Sigmoid colon (tissue), 7 donors: ENCODE results near the gene TMEM176A. TPM values are rescaled to one million over a fixed set of nuclear protein-coding genes. Genes with fewer than 3 reads are reported as not detected.

Experiments
- DNase-seq: peaks from one replicate; pipeline ENCODE4 v3.0.0-alpha.2; 2019
- H3K27ac ChIP-seq, 4 donors: fragments of 200-600 bp; sonication (generic); one replicate each; pipeline ENCODE4 v1.5.1; 2016 to 2019; ENCODE audit warnings: mild to moderate bottlenecking in 1 of 4
- H3K27me3 ChIP-seq, 3 donors: fragments of 200-600 bp; sonication (generic); one replicate each; pipeline ENCODE4 v1.5.1; 2019; ENCODE audit warnings: mild to moderate bottlenecking in 1 of 3
- H3K36me3 ChIP-seq, 4 donors: fragments of 200-600 bp; sonication (generic); one replicate each; pipeline ENCODE4 v1.5.1; 2016 to 2019
- H3K4me1 ChIP-seq, 4 donors: fragments of 200-600 bp; sonication (generic); one replicate each; pipeline ENCODE4 v1.5.1; 2017 to 2019
- H3K4me3 ChIP-seq, 4 donors: fragments of 200-600 bp; sonication (generic); one replicate each; pipeline ENCODE4 v1.5.1; 2017 to 2019; ENCODE audit warnings: mild to moderate bottlenecking in 2 of 4, moderate library complexity in 1 of 4
- H3K9me3 ChIP-seq, 4 donors: fragments of 200-600 bp in 3 of 4; sonication (generic) in 3 of 4; one replicate each; pipeline versions ENCODE4 v1.5.1 to v1.6.1; 2013 to 2019
- CTCF ChIP-seq, 4 experiments: fragments of 450-650 bp in 3 of 4; fragments of 200-600 bp in 1 of 4; IDR thresholded peaks; one replicate each; pipeline ENCODE4 v1.5.1; 2016 to 2019; ENCODE audit warnings: antibody characterized with exemption in 4 of 4, mild to moderate bottlenecking in 3 of 4, moderate library complexity in 2 of 4
- EP300 ChIP-seq, 4 donors: sonication (generic); formaldehyde crosslinking; IDR thresholded peaks; one replicate each; pipeline ENCODE4 v1.6.1; 2017; ENCODE audit warnings: antibody characterized with exemption in 4 of 4
- POLR2A ChIP-seq, 2 donors: fragments of 450-650 bp; IDR thresholded peaks; one replicate each; pipeline ENCODE4 v1.6.1; 2016; ENCODE audit warnings: antibody characterized with exemption in 2 of 2, mild to moderate bottlenecking in 2 of 2, moderate library complexity in 2 of 2
- POLR2AphosphoS5 ChIP-seq, 4 donors: sonication (generic); formaldehyde crosslinking; IDR thresholded peaks; one replicate each; pipeline ENCODE4 v1.6.1; 2017; ENCODE audit warnings: antibody characterized with exemption in 4 of 4
- WGBS, 2 donors: extraction: QIAGEN DNeasy Blood & Tissue Kit; methylation state at CpG; one replicate each; pipeline ENCODE4 v1.1.7; 2013; 5-methylcytosine and 5-hydroxymethylcytosine counted together
- intact Hi-C: fragments of 100-400 bp; cut with DNase I; formaldehyde crosslinking; loops from one replicate; pipeline ENCODE4 v1.15.1; 2023
- polyA plus RNA-seq, 3 donors: library from polyadenylated mRNA; stranded (reverse); fragments of 200-250 nt; gene quantifications; one replicate each; pipeline ENCODE4 v1.2.3, GENCODE V29; 2013
- total RNA-seq, 4 donors: library from RNA; depleted of rRNA; stranded (reverse); fragments of >200 nt; gene quantifications; one replicate each; pipeline ENCODE4 v1.1.0, GENCODE V29; 2016
- donor health status: healthy with polysubstance abuse.
- donor health status: Bipolar disorder and iron deficiency.
- donor health status: healthy.

Gene TMEM176A
- total and polyA plus RNA-seq, 7 donors, result 19.9 to 150 (median 28.1) TPM

- no peak for TF ChIP-seq EP300 (IDR thresholded peaks at IDR 0.05)
- TF ChIP-seq CTCF (IDR thresholded peaks at IDR 0.05), result no peak
- TF ChIP-seq POLR2AphosphoS5 (IDR thresholded peaks at IDR 0.05), result no peak
- TF ChIP-seq POLR2A (IDR thresholded peaks at IDR 0.05), result no peak
- intact Hi-C loops, result no loop called here
- H3K9me3 ChIP-seq, result peaks cover 0 to 10% (median 0%) of the 10 kb centered on the region in 4 donors
- no peak for DNase-seq
- H3K27me3 ChIP-seq, result no peaks in the 10 kb centered on the region
- no peaks in the 10 kb centered on the region for H3K36me3 ChIP-seq
- H3K27ac ChIP-seq, result no peak overlapping the region
- no peak overlapping the region for H3K4me3 ChIP-seq
- no peaks in the 10 kb centered on the region for H3K4me1 ChIP-seq
- 42 to 79% methylated on average over 7 of the region's 7 CpGs for WGBS, 2 donors
Observed at GRCh38 chr7:150814328-150815001, 13.9 kb downstream of the TMEM176A start.

GRCh38 chr7:150818971-150819370 lies 18.4 kb downstream of the TMEM176A start:
- TF ChIP-seq POLR2AphosphoS5 (IDR thresholded peaks at IDR 0.05) (no peak), CTCF (IDR thresholded peaks at IDR 0.05) (no peak), EP300 (IDR thresholded peaks at IDR 0.05) (no peak), POLR2A (IDR thresholded peaks at IDR 0.05) (no peak)
- WGBS, 2 donors, result 75 to 86% methylated on average over 2 of the region's 2 CpGs
- intact Hi-C loops, result no loop called here

GRCh38 chr7:150820148-150820547 lies 19.6 kb downstream of the TMEM176A start:
- Histone ChIP-seq H3K9me3 (peaks cover 0 to 10% (median 0%) of the 10 kb centered on the region in 4 donors), H3K27me3 (no peaks in the 10 kb centered on the region), H3K4me3 (no peak overlapping the region), H3K36me3 (no peaks in the 10 kb centered on the region), H3K4me1 (no peaks in the 10 kb centered on the region), H3K27ac (no peak overlapping the region)
- DNase-seq, result no peak
- intact Hi-C loops, result no loop called here
- WGBS, 2 donors, result 65 to 73% methylated on average over 5 of the region's 5 CpGs
- TF ChIP-seq CTCF (IDR thresholded peaks at IDR 0.05), result no peak
- no peak for TF ChIP-seq EP300 (IDR thresholded peaks at IDR 0.05)
- no peak for TF ChIP-seq POLR2AphosphoS5 (IDR thresholded peaks at IDR 0.05)
- TF ChIP-seq POLR2A (IDR thresholded peaks at IDR 0.05), result no peak

More at GRCh38 chr7:150818971-150819370, 18.4 kb downstream of the TMEM176A start:
- no peak overlapping the region for H3K27ac ChIP-seq
- H3K4me1 ChIP-seq, result no peaks in the 10 kb centered on the region
- no peak overlapping the region for H3K4me3 ChIP-seq
- H3K36me3 ChIP-seq, result no peaks in the 10 kb centered on the region
- peaks cover 0 to 10% (median 0%) of the 10 kb centered on the region in 4 donors for H3K9me3 ChIP-seq
- no peak for DNase-seq
- H3K27me3 ChIP-seq, result no peaks in the 10 kb centered on the region

GRCh38 chr7:150820578-150821198 lies 20.1 kb downstream of the TMEM176A start:
- no peak overlapping the region for H3K4me3 ChIP-seq
- H3K27me3 ChIP-seq, result no peaks in the 10 kb centered on the region
- WGBS, 2 donors, result 84 to 95% methylated on average over 7 of the region's 7 CpGs
- peaks cover 0 to 9% (median 0%) of the 10 kb centered on the region in 4 donors for H3K9me3 ChIP-seq
- intact Hi-C loops, result no loop called here
- H3K36me3 ChIP-seq, result no peaks in the 10 kb centered on the region
- H3K4me1 ChIP-seq, result no peaks in the 10 kb centered on the region
- H3K27ac ChIP-seq, result no peak overlapping the region
- DNase-seq, result no peak
- TF ChIP-seq EP300 (IDR thresholded peaks at IDR 0.05) (no peak), POLR2AphosphoS5 (IDR thresholded peaks at IDR 0.05) (no peak), CTCF (IDR thresholded peaks at IDR 0.05) (no peak), POLR2A (IDR thresholded peaks at IDR 0.05) (no peak)
